ENCODE measurements around the gene CAPN3.

GRCh38 chr15:42331235-42331634, 28.1 kb upstream of the CAPN3 start:
- no peak for TF ChIP-seq EZH2 (IDR thresholded peaks at IDR 0.05; ENCODE audit: insufficient read depth, poor library complexity, severe bottlenecking)
- TF ChIP-seq EZH2phosphoT487 (IDR thresholded peaks at IDR 0.05; ENCODE audit: insufficient read depth, low read depth) = no peak

Measured in GM23248 (cell line).